GM18519 (cell line): ENCODE measurements around the gene USP32.
"Not testable (repeated sequence)": the region's sequence is repeated elsewhere in the genome, so short reads cannot be mapped to it uniquely, and the experiment has no call there.

ENCODE experiments used
- ATAC-seq: cut with Tn5 transposase; IDR thresholded peaks from one replicate; pipeline ENCODE4 v1.9.1; 2021; ENCODE audit warnings: mild to moderate bottlenecking, moderate library complexity; ENCODE audit not compliant: unreplicated experiment, low FRiP score

Gene USP32

GRCh38 chr17:60186846-60187745 is 204.8 kb downstream of the USP32 start:
- ATAC-seq = not testable (repeated sequence)

- ATAC-seq = not testable (repeated sequence)
These were observed 205.6 kb downstream of the USP32 start for GRCh38 chr17:60186372-60186771.

GRCh38 chr17:60180380-60180779 is 211.6 kb downstream of the USP32 start:
- not testable (repeated sequence) for ATAC-seq

GRCh38 chr17:60178180-60178579 is 213.8 kb downstream of the USP32 start:
- not testable (repeated sequence) for ATAC-seq

GRCh38 chr17:60176763-60177162 is 215.2 kb downstream of the USP32 start:
- not testable (repeated sequence) for ATAC-seq

GRCh38 chr17:60174767-60175166 is 217.2 kb downstream of the USP32 start:
- ATAC-seq = not testable (repeated sequence)

- no peak for ATAC-seq
These were observed 217.9 kb downstream of the USP32 start for GRCh38 chr17:60174035-60174434.

- ATAC-seq = no peak
These were observed 218.6 kb downstream of the USP32 start for GRCh38 chr17:60173304-60173819.

GRCh38 chr17:60171753-60172079 is 220.2 kb downstream of the USP32 start:
- ATAC-seq = no peak

- ATAC-seq = no peak
These were observed 220.8 kb downstream of the USP32 start for GRCh38 chr17:60170835-60171752.

- no peak for ATAC-seq
These were observed 221.8 kb downstream of the USP32 start for GRCh38 chr17:60169921-60170817.

GRCh38 chr17:60168654-60169053 is 223.3 kb downstream of the USP32 start:
- no peak for ATAC-seq

- no peak for ATAC-seq
These were observed 224.7 kb downstream of the USP32 start for GRCh38 chr17:60167065-60167741.

GRCh38 chr17:60165971-60166370 is 226.0 kb downstream of the USP32 start:
- ATAC-seq = no peak

GRCh38 chr17:60165223-60165622 is 226.7 kb downstream of the USP32 start:
- no peak for ATAC-seq

GRCh38 chr17:60164697-60165096 is 227.2 kb downstream of the USP32 start:
- no peak for ATAC-seq

GRCh38 chr17:60164164-60164563 is 227.8 kb downstream of the USP32 start:
- no peak for ATAC-seq

GRCh38 chr17:60163108-60163784 is 228.7 kb downstream of the USP32 start:
- ATAC-seq = no peak
